GF-D8 (cell line): ENCODE measurements around the gene FAM187B.
A peak's percentile ranks its signal among the peaks of the same experiment; 100 is the strongest.

Source experiments
- DNase-seq: peaks from one replicate; lab custom pipeline; 2025; lab: John Stamatoyannopoulos, UW

FAM187B gene

GRCh38 chr19:35228177-35228930 is at the start of gene FAM187B:
Gene FAM187B, minus strand, starts transcription at chr19:35228739. Its CDS starts 59 bp downstream, at chr19:35228680.
- DNase-seq: no peak

- DNase-seq: no peak
These were observed 48.3 kb upstream of the FAM187B start for GRCh38 chr19:35276706-35277281.

- DNase-seq: no peak
These were observed 45.8 kb upstream of the FAM187B start for GRCh38 chr19:35274323-35274722.

DNA sequence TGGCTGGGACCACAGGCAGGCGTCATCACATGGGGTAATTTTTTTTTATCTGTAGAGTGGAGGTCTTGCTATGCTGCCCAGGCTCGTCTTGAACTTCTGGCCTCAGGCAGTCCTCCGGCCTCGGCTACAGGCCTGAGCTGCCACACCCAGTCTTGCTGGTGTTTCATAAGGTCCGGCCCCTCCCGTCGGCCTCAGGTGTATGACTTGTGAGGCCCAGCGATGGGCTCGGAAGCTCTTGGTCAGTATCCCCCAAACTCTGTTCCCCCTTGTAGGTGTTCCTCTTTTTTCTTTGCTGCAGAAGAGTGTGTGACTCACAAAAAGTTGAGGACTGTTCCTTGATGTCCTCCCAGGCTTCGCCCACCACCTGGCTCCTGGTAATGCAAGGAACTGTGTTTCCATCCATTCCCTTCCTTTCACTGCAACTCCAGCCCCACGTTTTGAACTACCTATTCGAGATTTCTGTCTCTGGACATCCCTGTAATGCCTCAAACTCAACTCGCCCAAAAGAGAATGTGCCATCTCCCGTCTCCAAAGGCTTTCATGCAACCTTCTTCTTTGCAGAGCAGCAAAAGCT is 45.2 kb upstream of the FAM187B start:
- no peak for DNase-seq

- DNase-seq: no peak
These were observed 44.6 kb upstream of the FAM187B start for GRCh38 chr19:35272954-35273649.

DNA sequence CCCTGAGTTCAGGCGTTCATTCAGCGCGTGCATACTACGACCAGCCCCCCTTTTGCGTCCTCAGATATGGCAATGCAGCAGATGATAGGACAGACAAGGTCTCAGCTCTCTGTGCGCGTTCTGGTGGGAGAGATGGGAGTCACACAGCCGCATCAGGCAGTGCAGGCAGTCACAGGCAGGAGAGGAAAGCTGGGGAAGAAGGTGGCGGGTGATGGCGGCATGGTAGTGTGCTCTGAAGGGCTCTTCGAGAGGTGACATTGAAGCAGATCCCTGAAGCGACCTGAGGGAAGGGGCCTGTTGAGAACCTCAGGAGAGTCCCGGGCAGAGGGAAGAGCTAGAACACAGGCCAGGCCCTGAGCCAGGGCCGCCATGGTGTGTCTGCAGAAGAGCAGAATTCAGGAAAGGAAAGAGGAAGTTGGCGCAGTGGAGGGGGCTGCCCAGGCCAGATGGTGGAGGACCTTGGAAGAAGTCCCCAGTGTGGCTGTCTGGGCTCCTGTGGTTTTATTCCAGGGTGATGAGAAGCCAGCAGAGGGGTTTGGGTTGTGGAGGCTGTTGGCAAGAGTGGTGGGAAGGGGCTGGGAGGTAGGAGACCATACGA is 43.7 kb upstream of the FAM187B start:
- DNase-seq: peak; percentile 12

DNA sequence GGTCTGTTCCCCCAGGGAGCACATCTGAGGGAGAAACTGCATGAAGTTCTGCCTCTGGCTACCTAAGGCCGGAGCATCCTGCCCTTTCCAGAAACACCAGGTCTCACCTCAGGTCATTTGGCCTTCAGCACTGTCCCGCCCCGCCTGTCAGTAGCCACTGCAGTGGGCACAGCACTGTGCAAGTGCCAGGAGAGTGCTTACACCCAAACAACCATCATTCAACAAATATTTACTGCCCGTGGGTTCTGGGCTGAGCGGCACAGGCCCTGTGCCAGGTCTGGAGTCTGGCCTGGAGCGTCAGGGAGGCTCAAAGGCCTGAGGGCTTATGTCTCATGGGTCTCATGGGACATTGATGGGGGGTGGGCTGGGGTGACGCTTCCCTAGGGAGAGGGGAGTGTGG is 43.0 kb upstream of the FAM187B start:
- no peak for DNase-seq

GRCh38 chr19:35270381-35270811 is 41.9 kb upstream of the FAM187B start:
- DNase-seq: no peak

GRCh38 chr19:35269438-35270117 is 41.0 kb upstream of the FAM187B start:
- DNase-seq: peak; percentile 61

DNA sequence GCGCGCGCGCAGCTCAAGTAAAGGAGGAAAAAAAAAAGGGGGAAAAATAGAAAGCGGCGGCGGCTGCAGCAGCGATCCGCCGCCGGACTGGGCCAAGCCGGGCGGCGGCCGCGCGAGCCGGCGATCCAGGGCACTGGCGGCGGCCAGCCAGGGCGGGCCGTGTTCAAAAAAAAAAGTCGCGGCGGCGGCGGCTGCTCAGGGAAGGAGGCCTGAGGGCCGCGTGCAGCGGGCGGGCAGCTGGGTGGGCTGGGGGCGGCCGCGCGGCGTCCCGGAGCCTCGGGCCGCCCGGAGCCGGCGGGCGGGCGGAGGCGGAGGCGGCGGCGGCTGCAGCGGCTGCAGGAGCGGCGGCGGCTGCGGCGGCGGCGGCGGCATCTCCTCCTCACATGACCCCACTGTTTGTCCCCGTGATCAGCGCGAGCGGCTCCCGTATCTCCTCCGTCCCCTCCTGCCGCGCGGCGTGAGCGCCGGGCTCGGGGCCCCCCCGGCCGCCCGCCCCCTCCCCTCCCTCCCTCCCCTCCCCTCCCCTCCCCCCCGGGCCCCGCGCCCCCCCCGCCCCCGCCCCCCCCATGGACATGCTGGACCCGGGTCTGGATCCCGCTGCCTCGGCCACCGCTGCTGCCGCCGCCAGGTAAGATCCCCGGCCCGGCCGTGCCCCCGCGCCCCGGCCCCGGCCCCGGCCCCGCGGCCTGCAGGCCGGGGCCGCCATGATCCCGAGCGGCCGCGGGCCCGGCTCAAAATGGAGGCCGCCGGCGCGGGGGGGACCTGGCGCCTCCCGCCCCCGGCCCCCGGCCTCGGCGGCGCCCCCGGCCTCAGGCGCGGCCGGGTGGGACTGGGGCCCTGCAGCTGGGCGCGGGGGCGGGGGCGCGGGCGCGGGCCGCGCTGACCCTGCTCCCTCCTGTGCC is 40.2 kb upstream of the FAM187B start, which contains the start of gene USF2:
TSS of gene USF2 (plus strand) at position 427 of the 902 bp plus-strand sequence. CDS start at position 567, 140 bp downstream.
- peak; percentile 9 for DNase-seq

GRCh38 chr19:35267818-35268535 is 39.4 kb upstream of the FAM187B start:
- DNase-seq: peak; percentile 11

- no peak for DNase-seq
These were observed 38.8 kb upstream of the FAM187B start for GRCh38 chr19:35267353-35267817.

- no peak for DNase-seq
These were observed 38.2 kb upstream of the FAM187B start for GRCh38 chr19:35266520-35267352.

DNA sequence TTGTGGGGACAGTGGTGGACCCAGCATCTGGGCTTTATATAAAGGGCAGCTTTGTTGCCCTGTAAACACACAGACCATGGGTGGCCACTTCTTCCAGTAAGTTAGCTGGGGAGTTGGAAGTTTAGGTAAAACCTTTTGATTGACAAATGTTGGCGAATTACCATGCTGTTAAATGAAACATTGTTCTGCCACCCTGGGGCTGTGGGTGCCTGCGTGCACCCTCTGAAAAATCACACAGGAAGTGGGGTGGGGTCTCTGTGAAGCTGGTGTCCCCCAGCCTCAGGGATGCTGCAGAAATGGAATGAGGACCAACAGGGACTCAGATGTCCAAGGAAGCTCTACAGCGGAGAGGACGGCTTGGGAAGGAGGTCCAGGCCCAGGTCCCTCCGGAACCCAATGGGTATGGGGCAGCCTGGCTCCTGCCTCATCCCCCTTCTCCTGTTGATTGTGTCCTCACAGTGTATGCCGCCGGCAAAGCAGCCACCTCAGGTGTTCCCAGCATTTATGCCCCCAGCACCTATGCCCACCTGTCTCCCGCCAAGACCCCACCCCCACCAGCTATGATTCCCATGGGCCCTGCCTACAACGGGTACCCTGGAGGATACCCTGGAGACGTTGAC is 37.5 kb upstream of the FAM187B start:
- no peak for DNase-seq

GRCh38 chr19:35265126-35265899 is 36.8 kb upstream of the FAM187B start:
- DNase-seq: no peak

- DNase-seq: peak; percentile 17
These were observed 36.0 kb upstream of the FAM187B start for GRCh38 chr19:35264268-35265125.
